HG02588 (cell line): ENCODE data around the gene SLIT1.

Experiments used
- ATAC-seq: cut with Tn5 transposase; IDR thresholded peaks from one replicate; pipeline ENCODE4 v1.9.1; 2021; ENCODE audit warnings: mild to moderate bottlenecking, moderate library complexity; ENCODE audit not compliant: unreplicated experiment

SLIT1 gene

DNA sequence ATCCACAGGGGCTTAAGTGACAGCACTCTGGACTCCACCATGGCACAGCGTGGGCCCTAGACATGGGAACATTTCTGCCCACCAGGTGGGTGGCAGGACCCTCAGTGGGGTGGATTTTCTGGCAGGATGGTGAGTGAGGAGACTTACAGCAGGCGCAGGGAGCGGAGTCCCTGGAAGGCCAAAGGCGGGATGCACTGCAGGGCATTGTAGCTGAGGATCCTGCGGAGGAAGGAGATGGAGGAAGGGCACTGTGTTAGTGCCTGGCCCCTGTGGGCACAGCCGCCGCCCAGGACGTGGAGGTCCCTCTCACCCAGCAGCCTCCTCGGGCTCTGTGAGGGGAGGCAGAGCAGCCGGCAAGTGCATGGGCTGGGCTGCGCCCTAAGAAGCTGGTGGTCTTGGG is 154.3 kb downstream of the SLIT1 start:
- no peak for ATAC-seq

GRCh38 chr10:97030894-97031293 is 154.9 kb downstream of the SLIT1 start:
- ATAC-seq = no peak

- ATAC-seq = no peak
Measured at GRCh38 chr10:97029271-97029670, 156.5 kb downstream of the SLIT1 start.

- no peak for ATAC-seq
Measured at GRCh38 chr10:97028832-97029178, 157.0 kb downstream of the SLIT1 start.

DNA sequence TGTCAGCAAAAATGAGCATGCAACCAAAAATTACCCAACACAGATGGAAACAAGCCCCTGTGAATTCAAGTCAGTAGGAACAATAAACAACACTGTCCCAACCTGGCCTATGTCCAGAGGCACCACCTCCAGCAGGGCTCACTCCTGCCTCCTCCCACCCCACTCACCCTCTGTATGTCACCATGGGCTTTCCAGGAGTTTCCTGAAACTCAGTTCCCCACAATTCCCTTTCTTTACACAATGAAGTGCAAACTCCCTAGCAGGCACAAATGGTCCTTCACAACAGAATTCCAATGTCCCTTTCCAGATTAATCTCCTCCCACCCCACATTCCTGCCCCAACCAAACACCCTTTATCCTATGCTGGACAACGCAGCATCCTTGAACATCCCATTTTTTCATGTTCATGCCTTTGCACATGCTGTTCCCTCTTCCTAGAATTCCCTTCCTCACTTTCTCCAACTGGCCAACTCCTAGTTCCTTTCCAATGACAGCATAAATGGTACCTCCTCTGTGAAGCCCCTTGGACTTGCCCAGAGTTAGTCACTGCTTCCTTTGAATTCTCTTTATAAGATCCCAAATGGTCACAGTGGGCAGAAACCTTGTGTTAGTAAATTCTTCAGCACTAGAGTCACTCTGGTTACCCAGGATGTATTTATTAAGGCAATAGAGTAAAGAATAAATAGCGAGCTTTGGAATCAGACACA is 157.5 kb downstream of the SLIT1 start:
- ATAC-seq = no peak

- no peak for ATAC-seq
Measured at GRCh38 chr10:97025613-97026242, 160.0 kb downstream of the SLIT1 start.

- no peak for ATAC-seq
Measured at GRCh38 chr10:97024168-97025073, 161.3 kb downstream of the SLIT1 start.

GRCh38 chr10:97023401-97024167 is 162.2 kb downstream of the SLIT1 start:
- ATAC-seq = no peak

- no peak for ATAC-seq
Measured at GRCh38 chr10:97022616-97023015, 163.1 kb downstream of the SLIT1 start.

- no peak for ATAC-seq
Measured at GRCh38 chr10:97020452-97021400, 165.0 kb downstream of the SLIT1 start.

GRCh38 chr10:97019213-97019844 is 166.4 kb downstream of the SLIT1 start:
- no peak for ATAC-seq

GRCh38 chr10:97018251-97019212 is 167.2 kb downstream of the SLIT1 start:
- ATAC-seq = no peak

DNA sequence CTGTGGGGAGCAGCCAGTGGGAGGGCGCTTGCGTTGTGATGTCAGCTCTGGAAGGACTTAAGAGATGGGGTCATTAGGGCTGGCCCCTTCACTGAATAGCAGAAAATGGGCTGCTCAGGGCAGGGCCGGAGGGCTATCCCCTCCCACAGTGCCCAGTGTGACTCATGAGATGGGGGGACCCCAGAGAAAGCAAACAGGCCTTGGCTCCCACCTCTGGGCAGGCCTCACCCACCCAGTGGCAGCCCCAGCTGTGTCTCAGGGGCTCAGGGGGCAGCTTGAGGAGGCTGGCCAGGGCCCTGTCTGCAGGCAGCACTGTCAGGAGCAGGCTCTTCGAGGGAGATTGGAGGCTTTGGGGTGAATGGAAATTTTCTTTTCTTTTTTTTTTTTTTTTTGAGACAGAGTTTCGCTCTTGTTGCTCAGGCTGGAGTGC is 168.3 kb downstream of the SLIT1 start:
- ATAC-seq = no peak

GRCh38 chr10:97016728-97017473 is 168.9 kb downstream of the SLIT1 start:
- ATAC-seq = peak; percentile 71

DNA sequence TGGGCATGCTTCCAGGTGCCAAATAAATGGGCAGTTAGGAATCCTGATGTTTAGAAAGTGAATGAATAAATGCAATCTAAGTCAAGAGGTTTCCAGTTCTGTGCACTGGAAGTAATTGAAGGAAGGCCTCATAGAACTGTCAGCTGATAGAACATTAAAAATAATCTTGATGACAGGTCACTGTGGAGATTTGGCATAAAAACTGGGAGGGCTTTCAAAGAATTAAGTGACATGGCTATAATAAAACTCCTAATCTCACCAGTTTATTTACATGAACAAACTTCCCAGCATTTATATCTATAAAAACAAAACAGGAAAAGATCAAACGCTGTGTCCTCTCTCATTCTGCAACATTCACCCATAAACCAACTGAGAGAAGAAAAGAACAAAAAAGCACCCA is 170.5 kb downstream of the SLIT1 start:
- no peak for ATAC-seq

- no peak for ATAC-seq
Measured at GRCh38 chr10:97013983-97014382, 171.8 kb downstream of the SLIT1 start.

GRCh38 chr10:97013568-97013967 is 172.2 kb downstream of the SLIT1 start:
- ATAC-seq = no peak

GRCh38 chr10:97012470-97012869 is 173.3 kb downstream of the SLIT1 start:
- no peak for ATAC-seq
